ENCODE measurements around the gene ABCG1.

DNA sequence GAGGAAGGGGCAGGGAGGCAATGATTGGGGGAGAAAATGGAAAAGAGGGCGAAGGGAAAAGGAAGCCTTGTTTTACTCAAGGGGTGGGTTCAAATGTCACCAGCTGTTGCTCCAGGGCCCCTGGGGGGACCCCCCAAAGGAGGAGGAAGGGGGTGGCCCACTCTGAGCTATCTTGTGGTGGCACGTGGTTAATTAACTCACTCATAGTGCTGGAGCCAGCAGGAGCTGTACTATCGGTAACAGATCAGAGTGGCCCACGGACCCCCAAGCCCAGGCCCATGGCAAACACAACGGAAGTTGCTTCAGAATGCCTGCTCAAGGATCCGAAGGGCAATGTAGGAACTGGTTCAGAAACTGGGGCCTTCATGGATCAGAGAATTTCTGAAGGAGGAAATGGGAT lies 124.6 kb downstream of the ABCG1 start:
- TF ChIP-seq CTCF (IDR thresholded peaks at IDR 0.05; ENCODE audit: poor library complexity) (no peak), EZH2 (IDR thresholded peaks at IDR 0.05; ENCODE audit: borderline replicate concordance) (no peak), EZH2phosphoT487 (IDR thresholded peaks at IDR 0.05; ENCODE audit: low read depth, severe bottlenecking, unreplicated experiment) (no peak)
